ENCODE data around the gene MED27.

MED27 gene

DNA sequence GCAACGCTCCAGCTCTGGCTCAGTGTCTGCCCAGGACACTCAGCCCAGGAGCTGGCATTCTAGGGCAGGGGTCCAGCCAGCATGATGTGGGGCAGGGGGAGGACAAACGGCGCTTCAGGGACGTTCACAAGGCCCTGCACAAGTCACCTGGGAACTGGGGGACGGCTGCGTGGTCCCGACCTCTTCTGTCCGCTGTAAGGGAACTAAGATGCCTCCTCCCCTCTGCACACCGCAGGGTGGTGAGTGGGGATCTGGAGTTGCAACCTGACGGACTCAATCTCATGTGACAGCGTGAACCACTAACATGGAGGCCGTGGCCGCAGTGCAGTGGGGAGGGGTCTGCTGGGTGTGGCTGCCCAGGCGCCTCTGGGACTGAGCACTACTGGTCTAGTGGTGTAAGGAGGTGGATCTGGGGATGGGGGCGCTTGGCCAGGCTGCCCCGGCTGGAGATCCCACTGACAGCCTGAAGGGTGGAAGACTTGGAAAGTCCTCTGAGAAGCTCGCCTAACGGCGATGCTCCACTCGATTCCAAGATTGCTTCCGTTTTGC, 251.8 kb downstream of the MED27 start:
- no peak for DNase-seq

DNA sequence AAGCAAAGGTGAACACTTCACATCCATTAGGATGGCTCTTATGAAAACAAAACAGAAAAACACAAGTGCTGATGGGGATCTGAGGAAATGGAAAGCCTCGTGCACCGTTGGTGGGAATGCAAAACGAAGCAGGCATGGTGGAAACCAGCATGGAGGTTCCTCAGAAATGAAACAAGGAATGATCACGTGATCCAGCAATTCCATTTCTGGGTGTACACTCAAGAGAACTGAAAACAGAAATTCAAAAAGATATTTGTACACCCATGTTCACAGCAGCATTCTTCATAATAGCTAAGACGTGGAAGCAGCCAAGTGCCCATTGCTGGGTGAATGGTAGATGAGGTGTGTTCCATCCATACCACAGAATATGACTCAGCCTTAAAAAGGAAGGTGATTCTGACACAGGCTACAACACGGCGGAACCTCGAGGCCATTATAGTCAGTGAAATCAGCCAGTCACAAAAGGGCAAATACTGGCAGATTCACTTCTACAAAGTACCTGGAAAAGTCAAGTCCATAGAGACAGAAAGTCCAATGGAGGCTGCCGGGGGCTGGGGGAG, 252.6 kb downstream of the MED27 start:
- DNase-seq, result no peak

DNA sequence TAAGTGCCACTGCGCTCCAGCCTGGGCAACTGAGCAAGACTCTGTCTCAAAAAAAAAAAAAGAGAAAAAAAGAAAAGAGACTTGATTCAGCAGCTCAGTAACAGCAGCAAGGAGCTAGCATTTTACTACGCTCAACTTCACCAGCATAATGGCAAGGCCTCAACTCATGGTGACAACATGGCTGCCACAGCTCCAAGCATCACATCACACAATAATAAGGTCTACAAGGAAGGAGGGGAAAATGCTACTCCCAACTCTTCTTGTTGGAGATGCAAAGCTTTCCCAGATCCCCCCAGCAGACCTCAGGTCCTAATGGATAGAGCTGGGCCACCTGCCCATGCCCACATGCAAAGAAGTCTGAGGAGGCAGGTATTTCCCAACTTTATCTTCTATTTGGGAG, 253.6 kb downstream of the MED27 start:
- no peak for DNase-seq

GRCh38 chr9:131824953-131825495, 254.6 kb downstream of the MED27 start:
- DNase-seq, result no peak

GRCh38 chr9:131824155-131824594, 255.5 kb downstream of the MED27 start:
- DNase-seq, result no peak

DNA sequence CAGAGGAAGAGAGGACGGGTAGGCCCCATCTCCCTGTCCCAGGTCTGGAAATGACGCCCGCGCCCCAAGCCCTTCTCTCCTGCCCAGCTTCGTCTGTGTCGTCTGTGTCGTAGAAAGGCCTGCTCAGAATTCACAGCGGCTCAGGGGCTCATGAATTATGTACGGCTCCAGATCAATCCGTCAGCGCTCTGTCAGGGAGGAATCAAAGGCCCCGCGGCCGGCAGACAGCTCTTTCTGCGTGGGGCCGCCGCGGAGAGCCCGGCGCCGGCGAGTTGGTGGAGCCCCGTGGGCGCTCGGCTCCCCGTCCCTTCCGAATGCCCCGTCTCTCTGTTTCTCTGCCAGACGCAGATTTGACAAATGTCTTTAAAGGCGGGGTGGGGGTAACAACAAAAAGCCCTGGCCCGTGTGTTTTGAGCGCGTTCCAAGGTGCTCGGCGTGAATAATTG, 255.9 kb downstream of the MED27 start:
- no peak for DNase-seq

GRCh38 chr9:131818089-131818488, 261.6 kb downstream of the MED27 start:
- DNase-seq, result no peak

DNA sequence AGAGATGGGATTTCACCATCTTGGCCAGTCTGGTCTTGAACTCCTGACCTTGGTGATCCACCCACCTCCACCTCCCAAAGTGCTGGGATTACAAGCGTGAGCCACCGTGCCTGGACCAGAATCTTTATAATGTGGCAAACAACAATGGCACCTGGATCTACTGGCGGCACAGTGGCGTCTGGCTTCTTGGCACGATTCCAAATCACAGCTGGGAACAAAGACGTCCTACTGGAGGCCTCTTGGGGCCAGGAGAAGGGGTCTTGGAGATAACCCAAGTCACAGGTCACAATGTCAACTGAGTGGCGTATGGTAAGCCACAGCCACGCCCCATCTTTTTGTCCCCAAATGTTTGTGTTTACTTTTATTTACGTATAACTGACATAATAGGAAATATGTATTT, 262.0 kb downstream of the MED27 start:
- peak; percentile 83 for DNase-seq

GRCh38 chr9:131817073-131817472, 262.6 kb downstream of the MED27 start:
- no peak for DNase-seq

- DNase-seq, result peak; percentile 51
Measured at GRCh38 chr9:131815970-131816873, 263.4 kb downstream of the MED27 start.

DNA sequence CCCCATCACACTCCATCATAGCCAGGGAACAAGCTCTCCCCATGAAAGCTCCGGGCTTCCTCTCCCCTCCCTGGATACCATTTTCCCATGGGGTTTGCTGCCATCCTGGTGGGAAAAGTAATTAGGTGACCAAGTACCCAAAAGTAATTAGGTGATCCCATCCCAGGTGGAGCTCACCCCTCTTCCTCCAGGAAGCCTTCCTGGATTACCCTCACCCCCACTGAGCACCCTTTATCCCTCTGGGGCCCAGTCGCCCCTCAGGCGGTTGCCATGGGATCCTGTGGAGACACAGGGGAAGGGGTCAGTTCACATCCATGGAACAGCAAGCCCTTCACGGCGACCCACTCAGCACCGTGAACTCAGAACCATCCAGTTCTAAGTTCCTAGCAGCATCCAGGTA, 265.0 kb downstream of the MED27 start:
- no peak for DNase-seq

DNA sequence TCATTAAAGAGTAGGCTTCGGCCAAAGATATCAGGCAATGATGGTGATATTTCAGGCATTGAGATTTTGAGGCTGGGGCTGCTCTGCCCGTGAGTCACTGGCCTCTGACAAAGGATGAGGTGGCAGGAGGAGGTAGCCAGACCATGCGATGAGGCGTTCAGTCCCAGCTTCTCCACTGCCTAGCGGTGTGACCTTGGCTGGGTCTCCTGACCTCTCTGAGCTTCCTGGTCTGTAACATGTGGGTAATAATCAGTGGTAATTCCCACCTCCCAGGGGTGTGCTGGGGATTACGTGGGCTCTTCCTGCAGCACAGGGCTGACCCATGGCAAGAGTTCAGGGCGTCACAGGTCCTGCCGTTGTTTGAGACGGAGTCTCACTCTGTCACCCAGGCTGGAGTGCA, 266.6 kb downstream of the MED27 start:
- DNase-seq, result no peak

GRCh38 chr9:131812116-131812790, 267.4 kb downstream of the MED27 start:
- no peak for DNase-seq

GRCh38 chr9:131811405-131811804, 268.3 kb downstream of the MED27 start:
- DNase-seq, result peak; percentile 40

DNA sequence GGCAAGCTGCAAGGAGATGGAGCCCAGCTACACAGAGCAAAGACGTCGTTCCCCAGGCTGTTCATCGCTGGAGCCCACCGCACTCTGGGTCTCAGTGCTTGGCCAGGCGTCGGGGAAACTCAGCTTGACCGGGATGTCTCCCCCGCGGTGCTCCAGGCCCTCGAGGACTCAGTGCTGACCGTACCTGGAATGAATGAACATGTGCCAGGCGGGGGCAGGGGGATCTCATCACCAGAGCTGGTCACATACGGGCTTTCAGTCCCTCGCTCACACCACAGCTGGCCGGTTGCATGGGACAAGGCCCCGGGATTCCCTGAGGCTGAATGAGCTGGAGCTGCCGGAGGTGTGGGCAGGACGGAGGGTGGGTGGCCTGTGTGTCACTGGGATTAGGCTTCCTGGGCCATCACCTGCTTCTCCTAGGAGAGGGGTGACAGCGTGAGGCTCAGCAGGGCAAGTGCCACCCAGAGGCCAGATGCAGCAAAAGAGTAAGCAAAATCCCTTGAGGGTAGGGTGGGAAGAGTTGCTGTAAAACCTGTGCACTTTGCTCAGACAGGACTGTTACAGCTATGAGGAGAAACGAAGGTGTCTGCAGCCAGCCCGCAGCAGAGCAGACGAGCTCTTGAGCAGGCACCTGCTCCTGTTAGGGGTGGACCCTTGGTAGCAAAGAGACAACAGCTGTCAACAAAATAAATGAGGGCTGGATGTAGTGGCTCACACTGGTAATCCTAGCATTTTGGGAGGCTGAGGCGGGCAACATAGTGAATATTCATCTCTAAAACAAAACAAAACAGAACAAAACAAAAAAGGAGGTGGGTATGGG, 269.1 kb downstream of the MED27 start:
- peak; percentile 74 for DNase-seq

All from NCI-H82 (cell line).